ENCODE measurements around the gene CTBS. TPM values are rescaled to one million over a fixed set of nuclear protein-coding genes. Genes with fewer than 3 reads are reported as not detected.

CTBS gene
- total RNA-seq, 4 donors from 2014 or later: 6.9 to 17.0 (median 12.2) TPM

GRCh38 chr1:84617349-84617748 is 43.1 kb upstream of the CTBS start:
- no peak for TF ChIP-seq CTCF (IDR thresholded peaks at IDR 0.05)
- peak overlapping the region in 2 of 4 donors; percentile 53 to 54 for H3K27ac ChIP-seq
- ATAC-seq: no peak

GRCh38 chr1:84615790-84616189 is 41.5 kb upstream of the CTBS start:
- no peak overlapping the region for H3K4me3 ChIP-seq
- TF ChIP-seq CTCF (IDR thresholded peaks at IDR 0.05) (no peak), POLR2AphosphoS5 (IDR thresholded peaks at IDR 0.05) (no peak)
- H3K27ac ChIP-seq: no peak overlapping the region
- H3K27me3 ChIP-seq: no peaks in the 10 kb centered on the region
- 75 to 91% methylated on average over 1 of the region's 1 CpG for WGBS, 2 donors (ENCODE audit: low coverage in 1 of 2)
- peaks cover 0 to 37% (median 4%) of the 10 kb centered on the region in 3 donors for H3K4me1 ChIP-seq
- no peaks in the 10 kb centered on the region for H3K36me3 ChIP-seq
- no peak for ATAC-seq
- no peaks in the 10 kb centered on the region for H3K9me3 ChIP-seq

More at GRCh38 chr1:84617349-84617748, 43.1 kb upstream of the CTBS start:
- no peaks in the 10 kb centered on the region for H3K9me3 ChIP-seq
- peaks cover 0 to 42% (median 4%) of the 10 kb centered on the region in 3 donors for H3K4me1 ChIP-seq
- no peaks in the 10 kb centered on the region for H3K27me3 ChIP-seq
- no peaks in the 10 kb centered on the region for H3K36me3 ChIP-seq
- WGBS, 2 donors (ENCODE audit: low coverage in 1 of 2): 20 to 24% methylated on average over 2 of the region's 2 CpGs
- no peak overlapping the region for H3K4me3 ChIP-seq

GRCh38 chr1:84613887-84614286 is 39.6 kb upstream of the CTBS start:
- no peak overlapping the region for H3K27ac ChIP-seq
- H3K36me3 ChIP-seq: no peaks in the 10 kb centered on the region
- TF ChIP-seq EP300 (IDR thresholded peaks at IDR 0.05): no peak
- no peak for TF ChIP-seq CTCF (IDR thresholded peaks at IDR 0.05)
- no peak for TF ChIP-seq POLR2A (IDR thresholded peaks at IDR 0.05)
- no peak for TF ChIP-seq POLR2AphosphoS5 (IDR thresholded peaks at IDR 0.05)
- 81% methylated on average over 2 of the region's 2 CpGs; no CpG with 5 or more reads in 1 of the 2 donors for WGBS, 2 donors (ENCODE audit: low coverage in 1 of 2)
- no peaks in the 10 kb centered on the region for H3K27me3 ChIP-seq
- H3K9me3 ChIP-seq: no peaks in the 10 kb centered on the region
- H3K4me1 ChIP-seq: peaks cover 0 to 18% (median 0%) of the 10 kb centered on the region in 3 donors
- ATAC-seq: no peak
- H3K4me3 ChIP-seq: no peak overlapping the region

- TF ChIP-seq CTCF (IDR thresholded peaks at IDR 0.05): no peak
- no peak for TF ChIP-seq POLR2AphosphoS5 (IDR thresholded peaks at IDR 0.05)
- TF ChIP-seq EP300 (IDR thresholded peaks at IDR 0.05): no peak
- no peak for TF ChIP-seq POLR2A (IDR thresholded peaks at IDR 0.05)
- no peaks in the 10 kb centered on the region for H3K27me3 ChIP-seq
- no peak overlapping the region for H3K27ac ChIP-seq
- H3K4me3 ChIP-seq: no peak overlapping the region
- 43% methylated on average over 2 of the region's 2 CpGs; no CpG with 5 or more reads in 1 of the 2 donors for WGBS, 2 donors (ENCODE audit: low coverage in 1 of 2)
- no peaks in the 10 kb centered on the region for H3K36me3 ChIP-seq
- no peak for ATAC-seq
- H3K4me1 ChIP-seq: peaks cover 0 to 15% (median 0%) of the 10 kb centered on the region in 3 donors
- no peaks in the 10 kb centered on the region for H3K9me3 ChIP-seq
Observed at GRCh38 chr1:84613026-84613425, 38.8 kb upstream of the CTBS start.

- Histone ChIP-seq H3K36me3 (no peaks in the 10 kb centered on the region), H3K27me3 (no peaks in the 10 kb centered on the region), H3K4me3 (no peak overlapping the region), H3K9me3 (no peaks in the 10 kb centered on the region), H3K4me1 (peaks cover 0 to 2% (median 0%) of the 10 kb centered on the region in 3 donors), H3K27ac (no peak overlapping the region)
- no peak for ATAC-seq
- 0 to 31% methylated on average over 2 to 3 of the region's 3 CpGs for WGBS, 2 donors (ENCODE audit: low coverage in 1 of 2)
- TF ChIP-seq POLR2AphosphoS5 (IDR thresholded peaks at IDR 0.05): no peak
- no peak for TF ChIP-seq POLR2A (IDR thresholded peaks at IDR 0.05)
- TF ChIP-seq CTCF (IDR thresholded peaks at IDR 0.05): no peak
- TF ChIP-seq EP300 (IDR thresholded peaks at IDR 0.05): no peak
Observed at GRCh38 chr1:84611796-84612195, 37.6 kb upstream of the CTBS start.

All from gastroesophageal sphincter (tissue), 4 donors.